ENCODE results near the gene DAB1. TPM values are rescaled to one million over a fixed set of nuclear protein-coding genes. Genes with fewer than 3 reads are reported as not detected.

The DAB1 gene
- total RNA-seq, 3 donors from 2014 or later = 0.61 to 2.0 (median 0.92) TPM

GRCh38 chr1:57377339-57378139 lies 46.3 kb downstream of the DAB1 start:
- H3K9me3 ChIP-seq = no peaks in the 10 kb centered on the region
- no peaks in the 10 kb centered on the region for H3K4me1 ChIP-seq (ENCODE audit: low read depth)
- no peak for DNase-seq
- H3K36me3 ChIP-seq (ENCODE audit: low read depth) = no peaks in the 10 kb centered on the region
- TF ChIP-seq CTCF (IDR thresholded peaks at IDR 0.05) = no peak
- no peak overlapping the region for H3K4me3 ChIP-seq
- no peak for ATAC-seq
- intact Hi-C loops (cut with DNase I, micrococcal nuclease) = no loop called here

- TF ChIP-seq CTCF (IDR thresholded peaks at IDR 0.05) = no peak
- DNase-seq = no peak
These were observed 47.8 kb downstream of the DAB1 start for GRCh38 chr1:57376041-57376440.

GRCh38 chr1:57369889-57370288 lies 54.0 kb downstream of the DAB1 start:
- ATAC-seq = no peak
- intact Hi-C loops (cut with DNase I, micrococcal nuclease) = no loop called here

More at GRCh38 chr1:57376041-57376440, 47.8 kb downstream of the DAB1 start:
- H3K9me3 ChIP-seq = no peaks in the 10 kb centered on the region
- no peak for ATAC-seq
- H3K4me1 ChIP-seq (ENCODE audit: low read depth) = no peaks in the 10 kb centered on the region
- no peaks in the 10 kb centered on the region for H3K36me3 ChIP-seq (ENCODE audit: low read depth)
- no peak overlapping the region for H3K4me3 ChIP-seq
- intact Hi-C loops (cut with DNase I, micrococcal nuclease) = no loop called here

GRCh38 chr1:57367945-57368344 lies 55.9 kb downstream of the DAB1 start:
- no peak for ATAC-seq
- no peak for DNase-seq
- TF ChIP-seq CTCF (IDR thresholded peaks at IDR 0.05) = no peak
- no peaks in the 10 kb centered on the region for H3K4me1 ChIP-seq (ENCODE audit: low read depth)
- no peaks in the 10 kb centered on the region for H3K36me3 ChIP-seq (ENCODE audit: low read depth)
- H3K9me3 ChIP-seq = peaks cover 2% of the 10 kb centered on the region
- intact Hi-C loops (cut with DNase I, micrococcal nuclease) = no loop called here
- H3K4me3 ChIP-seq = no peak overlapping the region

More at GRCh38 chr1:57369889-57370288, 54.0 kb downstream of the DAB1 start:
- Histone ChIP-seq H3K36me3 (ENCODE audit: low read depth) (no peaks in the 10 kb centered on the region), H3K9me3 (peaks cover 2% of the 10 kb centered on the region), H3K4me3 (no peak overlapping the region), H3K4me1 (ENCODE audit: low read depth) (no peaks in the 10 kb centered on the region)
- DNase-seq = no peak
- no peak for TF ChIP-seq CTCF (IDR thresholded peaks at IDR 0.05)

GRCh38 chr1:57363643-57364042 lies 60.2 kb downstream of the DAB1 start:
- H3K9me3 ChIP-seq = peaks cover 2% of the 10 kb centered on the region
- H3K36me3 ChIP-seq (ENCODE audit: low read depth) = no peaks in the 10 kb centered on the region
- ATAC-seq (no peak), DNase-seq (no peak)
- TF ChIP-seq CTCF (IDR thresholded peaks at IDR 0.05) = no peak
- no peak overlapping the region for H3K4me3 ChIP-seq
- H3K4me1 ChIP-seq (ENCODE audit: low read depth) = no peaks in the 10 kb centered on the region
- intact Hi-C loops (cut with DNase I, micrococcal nuclease) = no loop called here
